Spleen (tissue), 11 donors: ENCODE data around the gene TOPBP1. TPM values are rescaled to one million over a fixed set of nuclear protein-coding genes. Genes with fewer than 3 reads are reported as not detected.
A peak's percentile ranks its signal among the peaks of the same experiment; 100 is the strongest.

ENCODE experiments used
- DNase-seq: peaks from one replicate; pipeline ENCODE4 v3.0.0-alpha.2; 2020
- H3K27ac ChIP-seq, 8 donors: fragments of 200-600 bp; sonication (generic) in 7 of 8; 1 replicate in 4 of 8; 2 replicates in 4 of 8; pipeline versions ENCODE4 v1.5.0 to v1.8.0; 2016 to 2021; ENCODE audit warnings: inconsistent platforms in 4 of 8, mild to moderate bottlenecking in 4 of 8, moderate library complexity in 1 of 8
- H3K27me3 ChIP-seq, 7 donors: fragments of 200-600 bp; sonication (generic) in 6 of 7; replicated peaks in 1 of 7; 1 replicate in 4 of 7; 2 replicates in 3 of 7; pipeline versions ENCODE4 v1.5.0 to v1.8.0; 2016 to 2021; ENCODE audit warnings: inconsistent platforms in 3 of 7, mild to moderate bottlenecking in 1 of 7
- H3K36me3 ChIP-seq, 6 donors: fragments of 200-600 bp; sonication (generic) in 5 of 6; 1 replicate in 4 of 6; 2 replicates in 2 of 6; pipeline versions ENCODE4 v1.5.0 to v1.8.0; 2016 to 2021; ENCODE audit warnings: inconsistent platforms in 2 of 6
- H3K4me1 ChIP-seq, 6 donors: fragments of 200-600 bp; sonication (generic) in 5 of 6; 1 replicate in 3 of 6; 2 replicates in 3 of 6; pipeline versions ENCODE4 v1.5.0 to v1.8.0; 2016 to 2021; ENCODE audit warnings: inconsistent platforms in 3 of 6
- H3K4me3 ChIP-seq, 8 donors: fragments of 200-600 bp; sonication (generic) in 7 of 8; 1 replicate in 4 of 8; 2 replicates in 4 of 8; pipeline versions ENCODE4 v1.5.0 to v1.8.0; 2016 to 2021; ENCODE audit warnings: inconsistent platforms in 4 of 8, mild to moderate bottlenecking in 4 of 8, moderate library complexity in 2 of 8
- H3K9me3 ChIP-seq, 8 donors: fragments of 200-600 bp; sonication (generic) in 7 of 8; 1 replicate in 4 of 8; 2 replicates in 4 of 8; pipeline versions ENCODE4 v1.5.0 to v1.8.0; 2016 to 2021; ENCODE audit warnings: inconsistent platforms in 4 of 8
- CTCF ChIP-seq, 11 experiments: fragments of 200-600 bp in 7 of 11; fragments of 450-650 bp in 4 of 11; sonication (generic) in 4 of 11; IDR thresholded peaks in 8 of 11; conservative IDR thresholded peaks in 3 of 11; 1 replicate in 7 of 11; 2 replicates in 4 of 11; pipeline versions ENCODE4 v1.4.0 to v1.8.0; 2016 to 2021; ENCODE audit warnings: antibody characterized with exemption in 11 of 11, inconsistent platforms in 4 of 11, mild to moderate bottlenecking in 1 of 11
- POLR2A ChIP-seq, 3 donors: fragments of 450-650 bp; IDR thresholded peaks; one replicate each; pipeline ENCODE4 v1.5.1; 2017; ENCODE audit warnings: antibody characterized with exemption in 3 of 3, mild to moderate bottlenecking in 1 of 3
- POLR2AphosphoS5 ChIP-seq, 3 donors: sonication (generic); formaldehyde crosslinking; IDR thresholded peaks; one replicate each; pipeline ENCODE4 v1.5.1; 2017; ENCODE audit warnings: antibody characterized with exemption in 3 of 3
- WGBS, 5 donors: extraction: QIAGEN DNeasy Blood & Tissue Kit in 3 of 5; methylation state at CpG; one replicate each; pipeline versions ENCODE4 v1.1.5 to v1.1.7; 2013 to 2018; 5-methylcytosine and 5-hydroxymethylcytosine counted together
- intact Hi-C: fragments of 100-400 bp; cut with DNase I; formaldehyde crosslinking; loops from one replicate; pipeline ENCODE4 v1.15.0; 2023; ENCODE audit warnings: low total_unique reads
- polyA plus RNA-seq, 3 donors: library from polyadenylated mRNA; stranded (reverse); fragments of 200-250 nt; gene quantifications; one replicate each; pipeline ENCODE4 v1.2.1, GENCODE V29; 2013
- total RNA-seq, 7 donors: library from RNA; depleted of rRNA in 3 of 7; stranded (reverse); fragments of >200 nt in 3 of 7; fragmentation: NEBNext Ultra II Directional in 4 of 7; extraction: Animal tissue kit (Norgen Biotek cat#: 25700) in 4 of 7; gene quantifications; one replicate each; pipeline versions ENCODE4 v1.1.0 to v1.2.1, GENCODE V29; 2016 to 2021
- donor health status: healthy with polysubstance abuse.
- donor health status: DM: no; HTN: no; CAD: no; lungs with moderate emphysema.
- donor health status: DM: no; HTN: no; CAD: no.
- donor health status: Bipolar disorder and iron deficiency.
- donor health status: healthy.
- donor health status: DM: no; HTN: no; CAD: no.
- donor health status: DM: yes; HTN: yes; CAD: no.

Gene TOPBP1
- total and polyA plus RNA-seq, 10 donors: 11.0 to 61.9 (median 30.7) TPM

GRCh38 chr3:133568294-133569014, 93.3 kb downstream of the TOPBP1 start:
- Histone ChIP-seq H3K36me3 (no peaks in the 10 kb centered on the region), H3K9me3 (no peaks in the 10 kb centered on the region), H3K4me1 (peaks cover 8 to 56% (median 28%) of the 10 kb centered on the region in 6 donors), H3K27me3 (no peaks in the 10 kb centered on the region), H3K27ac (peak overlapping the region in 1 of 8 donors; percentile 95), H3K4me3 (no peak overlapping the region)
- no peak for DNase-seq
- intact Hi-C loops: no loop called here
- TF ChIP-seq POLR2AphosphoS5 (IDR thresholded peaks at IDR 0.05) (peak in 1 of 3 donors; percentile 41), CTCF (IDR thresholded peaks at IDR 0.05 in 8 of 11, conservative IDR thresholded peaks at IDR 0.05 in 3 of 11) (no peak)
- WGBS, 5 donors: 71 to 77% (median 74%) methylated on average over 8 of the region's 8 CpGs

DNA sequence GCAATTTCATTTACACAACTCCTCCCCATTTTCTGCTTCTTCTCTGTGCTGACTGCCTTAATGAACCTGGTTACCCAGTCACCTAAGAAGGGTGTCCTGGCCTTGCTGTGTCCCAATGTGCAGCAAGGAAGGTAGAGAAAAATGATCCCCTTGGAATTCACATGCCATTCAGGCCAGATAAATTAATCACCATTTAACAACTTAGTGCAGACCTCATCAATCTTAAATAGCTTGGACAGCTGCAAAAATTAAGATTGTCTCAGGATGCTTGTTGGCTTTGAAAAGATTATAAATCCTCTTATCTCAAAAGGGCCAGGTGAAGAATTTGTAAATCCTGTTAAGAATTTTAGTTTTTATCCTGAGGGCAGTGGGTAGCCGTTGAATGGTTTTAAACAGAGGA, 97.9 kb downstream of the TOPBP1 start:
- no peak overlapping the region for H3K27ac ChIP-seq
- intact Hi-C loops: no loop called here
- peaks cover 0 to 23% (median 6%) of the 10 kb centered on the region in 6 donors for H3K4me1 ChIP-seq
- 87 to 97% (median 97%) methylated on average over 1 of the region's 1 CpG for WGBS, 5 donors
- no peaks in the 10 kb centered on the region for H3K36me3 ChIP-seq
- no peak for DNase-seq
- TF ChIP-seq POLR2AphosphoS5 (IDR thresholded peaks at IDR 0.05) (no peak), POLR2A (IDR thresholded peaks at IDR 0.05) (no peak)
- no peaks in the 10 kb centered on the region for H3K27me3 ChIP-seq
- no peak overlapping the region for H3K4me3 ChIP-seq
- peaks cover 0 to 11% (median 8%) of the 10 kb centered on the region in 8 donors for H3K9me3 ChIP-seq

DNA sequence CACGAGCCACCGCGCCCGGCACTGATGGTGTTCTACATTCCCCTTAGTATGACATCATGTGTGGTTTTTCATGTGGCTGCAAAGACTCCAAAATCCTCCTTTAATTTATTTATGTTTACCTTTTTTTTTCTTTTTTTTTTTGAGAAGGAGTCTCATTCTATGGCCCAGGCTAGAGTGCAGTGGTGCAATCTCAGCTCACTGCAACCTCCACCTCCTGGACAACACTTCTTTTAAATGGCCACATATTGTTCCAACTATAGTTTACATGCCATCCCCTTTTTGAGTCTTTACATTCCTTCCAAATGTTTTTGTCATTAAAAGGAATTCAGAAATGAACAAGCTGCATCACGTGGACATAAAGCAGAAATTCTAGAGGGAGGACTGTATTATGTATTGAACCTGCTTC, 98.6 kb downstream of the TOPBP1 start:
- H3K36me3 ChIP-seq: no peaks in the 10 kb centered on the region
- peaks cover 0 to 16% (median 11%) of the 10 kb centered on the region in 8 donors for H3K9me3 ChIP-seq
- no peaks in the 10 kb centered on the region for H3K27me3 ChIP-seq
- no peak overlapping the region for H3K4me3 ChIP-seq
- no peak for DNase-seq
- peaks cover 0 to 20% (median 6%) of the 10 kb centered on the region in 6 donors for H3K4me1 ChIP-seq
- no peak for TF ChIP-seq POLR2AphosphoS5 (IDR thresholded peaks at IDR 0.05)
- TF ChIP-seq POLR2A (IDR thresholded peaks at IDR 0.05): no peak
- TF ChIP-seq CTCF (IDR thresholded peaks at IDR 0.05 in 8 of 11, conservative IDR thresholded peaks at IDR 0.05 in 3 of 11): no peak
- intact Hi-C loops: no loop called here
- no peak overlapping the region for H3K27ac ChIP-seq
- 76 to 84% (median 81%) methylated on average over 5 of the region's 5 CpGs for WGBS, 5 donors

- DNase-seq: no peak
- Histone ChIP-seq H3K4me3 (no peak overlapping the region), H3K4me1 (peaks cover 0 to 12% (median 3%) of the 10 kb centered on the region in 6 donors), H3K27ac (no peak overlapping the region), H3K27me3 (no peaks in the 10 kb centered on the region), H3K36me3 (no peaks in the 10 kb centered on the region), H3K9me3 (peaks cover 0 to 16% (median 11%) of the 10 kb centered on the region in 8 donors)
- 93 to 100% (median 96%) methylated on average over 1 of the region's 1 CpG for WGBS, 5 donors
- intact Hi-C loops: no loop called here
- TF ChIP-seq POLR2A (IDR thresholded peaks at IDR 0.05): no peak
- TF ChIP-seq POLR2AphosphoS5 (IDR thresholded peaks at IDR 0.05): no peak
- TF ChIP-seq CTCF (IDR thresholded peaks at IDR 0.05 in 8 of 11, conservative IDR thresholded peaks at IDR 0.05 in 3 of 11): no peak
Measured at GRCh38 chr3:133562376-133562775, 99.4 kb downstream of the TOPBP1 start.
